ENCODE measurements around the gene TSPAN11. TPM values are rescaled to one million over a fixed set of nuclear protein-coding genes. Genes with fewer than 3 reads are reported as not detected.
"Not testable (repeated sequence)": the region's sequence is repeated elsewhere in the genome, so short reads cannot be mapped to it uniquely, and the experiment has no call there.

Gene TSPAN11
- total and polyA plus RNA-seq, 4 donors, result 9.3 to 48.6 (median 28.4) TPM

DNA sequence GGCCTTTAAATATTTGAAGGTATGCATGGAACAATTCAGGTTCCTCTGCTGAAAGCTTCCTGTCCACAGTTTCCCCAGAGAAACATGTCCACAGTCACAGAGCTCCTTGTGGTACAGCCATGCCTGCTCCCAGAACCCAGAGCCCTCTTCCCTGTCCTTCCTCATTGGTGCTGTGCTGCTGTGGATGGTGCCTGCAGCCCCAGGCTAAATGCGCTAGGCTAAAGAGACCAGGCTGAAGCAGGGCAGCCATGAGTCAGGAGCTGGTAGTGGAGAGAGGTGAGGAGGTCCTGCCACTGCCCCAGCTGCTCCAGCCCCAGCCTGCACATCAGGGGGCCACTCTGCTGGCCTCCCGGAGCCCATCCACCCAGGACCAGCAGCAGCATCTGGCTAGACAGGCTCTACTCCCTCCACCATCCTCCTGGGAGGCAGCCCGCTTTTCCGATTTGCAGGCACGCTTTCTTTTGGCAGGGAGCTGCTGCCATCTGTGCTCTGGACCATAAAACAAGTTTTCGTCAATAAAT is 81.8 kb downstream of the TSPAN11 start:
- DNase-seq (ENCODE audit: low read depth in 4 of 6, low spot score in 6 of 6), result peak in 2 of 6 donors; percentile 72 to 81
- Histone ChIP-seq H3K4me1 (ENCODE audit: control insufficient read depth, insufficient read depth, low read length) (peaks cover 4% of the 10 kb centered on the region), H3K9me3 (ENCODE audit: control insufficient read depth, insufficient read depth, low read length) (no peaks in the 10 kb centered on the region), H3K27ac (ENCODE audit: low read depth, low read length) (no peak overlapping the region), H3K4me3 (ENCODE audit: low read depth, low read length) (no peak overlapping the region), H3K27me3 (ENCODE audit: control insufficient read depth, insufficient read depth, low read length) (no peaks in the 10 kb centered on the region), H3K36me3 (ENCODE audit: control insufficient read depth, insufficient read depth, low read length) (no peaks in the 10 kb centered on the region)
- WGBS (ENCODE audit: insufficient coverage), result 74% methylated on average over 3 of the region's 6 CpGs

DNA sequence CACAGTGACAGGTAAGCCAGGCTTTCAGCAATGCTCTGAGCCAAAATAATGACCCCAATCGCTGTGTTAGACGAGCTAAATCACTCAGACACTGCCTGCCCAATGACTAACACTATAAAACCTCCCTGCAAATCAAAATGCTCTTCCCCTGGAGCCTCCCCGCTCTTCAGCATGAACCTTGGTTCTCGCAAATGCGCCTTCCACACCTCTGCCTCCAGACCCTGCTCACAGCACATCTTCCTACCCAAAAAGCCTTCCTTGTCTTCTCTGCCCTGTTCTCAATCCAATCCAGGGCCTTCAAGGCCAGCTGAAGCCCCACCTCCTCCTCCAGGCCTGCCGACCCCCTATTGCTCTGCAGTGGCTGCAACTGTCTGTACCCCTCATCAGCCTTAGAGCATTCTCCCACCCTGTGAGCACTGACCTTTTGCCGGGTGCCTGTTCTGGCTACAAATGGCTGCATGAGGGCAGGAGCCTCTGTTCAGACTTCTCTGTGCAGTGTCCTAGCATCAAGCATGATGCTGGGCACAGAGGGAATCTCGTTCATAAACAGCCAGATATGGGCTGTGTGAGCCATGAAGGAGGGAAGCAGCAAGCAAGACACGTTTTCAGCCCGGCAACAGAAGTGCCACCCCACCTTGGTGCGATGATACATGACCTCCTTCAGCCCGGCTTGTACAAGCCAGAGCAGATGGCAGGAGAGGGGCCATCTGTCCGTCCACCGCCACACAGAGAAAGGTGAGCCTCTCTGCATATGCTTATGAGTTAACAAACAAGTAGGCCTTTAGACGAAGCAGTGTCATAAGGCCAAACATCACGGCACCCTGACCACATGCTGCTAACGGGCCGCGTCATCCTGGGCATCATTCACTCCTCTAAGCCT is 82.7 kb downstream of the TSPAN11 start:
- no peak for DNase-seq (ENCODE audit: low read depth in 4 of 6, low spot score in 6 of 6)
- WGBS (ENCODE audit: insufficient coverage), result 69% methylated on average over 19 of the region's 19 CpGs

GRCh38 chr12:31009976-31010375 is 83.4 kb downstream of the TSPAN11 start:
- H3K27ac ChIP-seq (ENCODE audit: low read depth, low read length), result no peak overlapping the region
- no peaks in the 10 kb centered on the region for H3K27me3 ChIP-seq (ENCODE audit: control insufficient read depth, insufficient read depth, low read length)
- no peak for DNase-seq (ENCODE audit: low read depth in 4 of 6, low spot score in 6 of 6)
- no peaks in the 10 kb centered on the region for H3K36me3 ChIP-seq (ENCODE audit: control insufficient read depth, insufficient read depth, low read length)
- H3K9me3 ChIP-seq (ENCODE audit: control insufficient read depth, insufficient read depth, low read length), result no peaks in the 10 kb centered on the region
- H3K4me3 ChIP-seq (ENCODE audit: low read depth, low read length), result no peak overlapping the region
- peaks cover 4% of the 10 kb centered on the region for H3K4me1 ChIP-seq (ENCODE audit: control insufficient read depth, insufficient read depth, low read length)
- 95% methylated on average over 2 of the region's 4 CpGs for WGBS (ENCODE audit: insufficient coverage)

More for the DNA sequence above, 82.7 kb downstream of the TSPAN11 start:
- Histone ChIP-seq H3K4me1 (ENCODE audit: control insufficient read depth, insufficient read depth, low read length) (peaks cover 4% of the 10 kb centered on the region), H3K4me3 (ENCODE audit: low read depth, low read length) (no peak overlapping the region), H3K27me3 (ENCODE audit: control insufficient read depth, insufficient read depth, low read length) (no peaks in the 10 kb centered on the region), H3K27ac (ENCODE audit: low read depth, low read length) (no peak overlapping the region), H3K36me3 (ENCODE audit: control insufficient read depth, insufficient read depth, low read length) (no peaks in the 10 kb centered on the region), H3K9me3 (ENCODE audit: control insufficient read depth, insufficient read depth, low read length) (no peaks in the 10 kb centered on the region)

DNA sequence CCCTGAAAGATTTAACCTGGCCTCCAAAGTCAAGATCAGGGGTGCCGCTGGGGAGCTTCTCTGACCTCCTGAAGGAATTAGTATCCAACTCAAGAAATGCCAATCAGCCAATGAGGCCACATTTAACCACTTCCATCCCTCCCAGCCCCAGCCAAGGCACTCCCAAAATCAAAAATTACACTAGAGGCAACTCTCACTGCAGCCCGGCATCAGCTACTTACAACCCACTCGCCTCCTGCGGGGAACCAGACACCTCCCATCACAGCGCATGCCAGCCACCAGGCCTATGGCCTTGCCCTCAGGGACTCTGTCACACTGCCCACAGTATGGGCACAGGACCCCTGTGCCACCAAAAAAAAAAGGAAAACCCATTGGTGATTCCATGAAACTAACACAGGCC is 84.8 kb downstream of the TSPAN11 start:
- no peak for DNase-seq (ENCODE audit: low read depth in 4 of 6, low spot score in 6 of 6)
- WGBS (ENCODE audit: insufficient coverage), result 77% methylated on average over 5 of the region's 5 CpGs
- no peak overlapping the region for H3K27ac ChIP-seq (ENCODE audit: low read depth, low read length)
- peaks cover 4% of the 10 kb centered on the region for H3K4me1 ChIP-seq (ENCODE audit: control insufficient read depth, insufficient read depth, low read length)
- no peaks in the 10 kb centered on the region for H3K9me3 ChIP-seq (ENCODE audit: control insufficient read depth, insufficient read depth, low read length)
- H3K4me3 ChIP-seq (ENCODE audit: low read depth, low read length), result no peak overlapping the region
- no peaks in the 10 kb centered on the region for H3K27me3 ChIP-seq (ENCODE audit: control insufficient read depth, insufficient read depth, low read length)
- H3K36me3 ChIP-seq (ENCODE audit: control insufficient read depth, insufficient read depth, low read length), result no peaks in the 10 kb centered on the region

DNA sequence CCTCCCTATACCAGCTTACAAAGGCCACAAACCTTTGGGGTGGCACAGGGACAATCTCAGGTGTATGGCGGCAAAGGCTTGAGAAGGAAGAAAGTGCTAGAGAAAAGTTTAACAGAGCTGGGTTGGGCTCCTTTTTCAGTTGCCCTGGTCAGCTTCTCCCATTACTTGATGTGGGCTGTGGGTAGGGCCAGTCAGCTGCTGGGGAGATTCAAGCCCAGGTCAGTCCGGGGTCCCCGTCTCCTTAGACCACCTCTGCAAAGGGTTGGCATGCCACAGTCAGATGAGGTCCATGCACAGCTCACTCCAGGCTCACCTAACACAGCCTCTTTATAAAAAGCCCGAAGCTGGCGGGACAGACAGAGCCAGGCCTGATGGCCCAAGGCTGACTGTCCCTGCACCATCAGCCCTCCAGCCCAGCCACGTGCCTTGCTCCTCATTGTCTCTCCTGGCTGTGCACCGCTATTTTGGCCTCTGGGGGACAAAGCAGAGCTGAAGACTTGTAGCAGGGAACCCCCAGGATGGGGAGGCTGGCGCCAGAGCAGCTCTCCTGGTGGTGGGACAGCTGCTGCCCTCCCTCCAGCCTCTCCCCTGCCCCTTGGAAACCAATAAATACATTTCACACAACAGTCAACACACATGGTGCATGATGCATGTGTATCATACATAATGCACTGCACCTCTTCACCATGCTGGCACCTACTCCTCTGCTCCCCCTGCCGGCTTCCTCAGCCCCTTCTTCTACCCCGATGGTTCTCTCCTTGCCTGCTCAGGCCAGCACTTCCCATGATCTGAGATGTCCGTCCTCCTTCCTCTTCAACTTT is 85.4 kb downstream of the TSPAN11 start:
- Histone ChIP-seq H3K4me1 (ENCODE audit: control insufficient read depth, insufficient read depth, low read length) (peaks cover 4% of the 10 kb centered on the region), H3K4me3 (ENCODE audit: low read depth, low read length) (no peak overlapping the region), H3K27ac (ENCODE audit: low read depth, low read length) (no peak overlapping the region), H3K9me3 (ENCODE audit: control insufficient read depth, insufficient read depth, low read length) (no peaks in the 10 kb centered on the region), H3K36me3 (ENCODE audit: control insufficient read depth, insufficient read depth, low read length) (no peaks in the 10 kb centered on the region), H3K27me3 (ENCODE audit: control insufficient read depth, insufficient read depth, low read length) (no peaks in the 10 kb centered on the region)
- no peak for DNase-seq (ENCODE audit: low read depth in 4 of 6, low spot score in 6 of 6)
- WGBS (ENCODE audit: insufficient coverage), result 80% methylated on average over 10 of the region's 11 CpGs

DNA sequence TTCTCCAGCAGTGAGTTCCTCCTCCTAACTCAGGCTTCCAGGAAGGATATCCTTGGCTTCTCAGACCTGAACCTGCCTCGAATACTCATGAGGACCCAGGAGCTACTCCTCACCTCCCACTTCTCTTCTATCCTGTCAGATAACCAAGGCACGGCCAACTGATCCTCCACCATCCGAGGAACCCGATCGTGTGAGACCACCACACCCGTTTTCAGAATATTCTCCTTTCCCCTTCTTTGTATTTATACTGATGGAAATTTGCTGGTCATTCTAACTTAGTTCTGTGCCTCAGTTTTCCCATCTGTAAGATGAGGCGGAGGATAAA is 86.0 kb downstream of the TSPAN11 start:
- H3K4me3 ChIP-seq (ENCODE audit: low read depth, low read length); H3K27ac ChIP-seq (ENCODE audit: low read depth, low read length); DNase-seq (ENCODE audit: low read depth in 4 of 6, low spot score in 6 of 6); H3K36me3 ChIP-seq (ENCODE audit: control insufficient read depth, insufficient read depth, low read length); H3K4me1 ChIP-seq (ENCODE audit: control insufficient read depth, insufficient read depth, low read length); H3K27me3 ChIP-seq (ENCODE audit: control insufficient read depth, insufficient read depth, low read length); H3K9me3 ChIP-seq (ENCODE audit: control insufficient read depth, insufficient read depth, low read length): not testable (repeated sequence)
- WGBS (ENCODE audit: insufficient coverage), result 83% methylated on average over 1 of the region's 7 CpGs

DNA sequence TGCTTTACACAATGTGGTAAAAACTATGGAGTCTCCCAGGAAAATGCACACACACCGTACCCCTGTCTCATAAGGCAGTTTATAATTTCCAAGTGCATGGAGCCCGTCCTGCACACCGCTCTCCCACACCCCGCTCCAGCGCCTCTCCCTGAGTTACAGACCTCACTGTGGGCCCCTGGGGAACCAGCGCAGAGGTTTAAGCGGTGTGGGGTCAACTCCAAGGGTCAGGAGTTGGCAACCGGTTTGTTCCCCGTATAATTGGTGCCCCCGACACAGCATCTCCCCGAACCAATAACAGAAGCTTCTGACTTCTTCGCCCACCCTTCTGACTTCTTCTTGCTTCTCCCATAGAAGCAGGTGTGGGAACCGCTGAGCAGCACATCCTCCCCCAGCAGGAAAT is 88.7 kb downstream of the TSPAN11 start:
- Histone ChIP-seq H3K27me3 (ENCODE audit: control insufficient read depth, insufficient read depth, low read length) (no peaks in the 10 kb centered on the region), H3K27ac (ENCODE audit: low read depth, low read length) (no peak overlapping the region), H3K36me3 (ENCODE audit: control insufficient read depth, insufficient read depth, low read length) (no peaks in the 10 kb centered on the region), H3K4me1 (ENCODE audit: control insufficient read depth, insufficient read depth, low read length) (no peaks in the 10 kb centered on the region), H3K9me3 (ENCODE audit: control insufficient read depth, insufficient read depth, low read length) (no peaks in the 10 kb centered on the region), H3K4me3 (ENCODE audit: low read depth, low read length) (no peak overlapping the region)
- no peak for DNase-seq (ENCODE audit: low read depth in 4 of 6, low spot score in 6 of 6)
- whole genome bisulfite sequencing (ENCODE audit: insufficient coverage), result 87% methylated on average over 13 of the region's 13 CpGs

DNA sequence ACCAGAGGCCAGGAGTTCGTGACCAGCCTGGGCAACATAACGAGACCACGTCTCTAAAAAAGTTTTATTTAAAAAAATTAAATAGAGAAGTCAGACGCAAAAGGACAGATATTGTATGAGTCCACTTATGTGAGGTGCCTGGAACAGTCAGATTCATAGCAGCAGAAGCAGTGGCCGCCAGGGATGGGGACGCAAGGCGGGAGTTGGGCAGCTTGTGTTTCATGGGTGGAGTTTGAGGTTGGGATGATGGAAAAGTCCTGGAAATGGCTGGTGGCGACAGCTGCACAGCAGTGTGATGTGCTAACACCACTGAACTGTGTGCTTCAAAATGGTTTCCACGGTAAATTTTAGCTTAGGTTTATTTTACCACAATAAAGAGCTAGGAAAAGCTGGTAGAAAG is 89.5 kb downstream of the TSPAN11 start:
- Histone ChIP-seq H3K4me1 (ENCODE audit: control insufficient read depth, insufficient read depth, low read length) (no peaks in the 10 kb centered on the region), H3K9me3 (ENCODE audit: control insufficient read depth, insufficient read depth, low read length) (no peaks in the 10 kb centered on the region), H3K27me3 (ENCODE audit: control insufficient read depth, insufficient read depth, low read length) (no peaks in the 10 kb centered on the region), H3K4me3 (ENCODE audit: low read depth, low read length) (no peak overlapping the region), H3K27ac (ENCODE audit: low read depth, low read length) (no peak overlapping the region), H3K36me3 (ENCODE audit: control insufficient read depth, insufficient read depth, low read length) (no peaks in the 10 kb centered on the region)
- no peak for DNase-seq (ENCODE audit: low read depth in 4 of 6, low spot score in 6 of 6)
- WGBS (ENCODE audit: insufficient coverage), result 96% methylated on average over 8 of the region's 9 CpGs

DNA sequence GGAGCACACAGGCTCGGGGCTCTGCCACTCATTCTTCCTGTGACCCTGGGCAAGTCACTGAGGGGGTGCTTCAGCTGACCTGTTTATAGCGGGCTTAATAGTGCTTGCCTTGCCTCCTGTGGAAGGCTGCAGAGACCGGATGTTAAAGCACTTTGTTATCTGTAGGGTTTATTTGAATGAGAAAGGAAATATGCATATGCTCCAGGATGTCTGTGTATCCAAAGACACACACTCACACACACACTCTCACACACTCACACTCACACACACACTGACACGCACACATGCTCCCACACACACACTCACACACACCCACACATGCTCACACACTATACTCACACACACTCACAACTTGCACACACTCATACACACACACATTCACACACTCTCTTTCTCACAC is 91.0 kb downstream of the TSPAN11 start:
- Histone ChIP-seq H3K4me3 (ENCODE audit: low read depth, low read length) (no peak overlapping the region), H3K36me3 (ENCODE audit: control insufficient read depth, insufficient read depth, low read length) (no peaks in the 10 kb centered on the region), H3K9me3 (ENCODE audit: control insufficient read depth, insufficient read depth, low read length) (no peaks in the 10 kb centered on the region), H3K27me3 (ENCODE audit: control insufficient read depth, insufficient read depth, low read length) (no peaks in the 10 kb centered on the region), H3K27ac (ENCODE audit: low read depth, low read length) (no peak overlapping the region), H3K4me1 (ENCODE audit: control insufficient read depth, insufficient read depth, low read length) (no peaks in the 10 kb centered on the region)
- 69% methylated on average over 3 of the region's 4 CpGs for WGBS (ENCODE audit: insufficient coverage)
- no peak for DNase-seq (ENCODE audit: low read depth in 4 of 6, low spot score in 6 of 6)
